GM21737 (cell line): Measurements from ENCODE around the gene OR2AE1.

Source experiments
- ATAC-seq: cut with Tn5 transposase; IDR thresholded peaks from one replicate; pipeline ENCODE4 v1.9.1; 2021; ENCODE audit warnings: mild to moderate bottlenecking, moderate library complexity; ENCODE audit not compliant: unreplicated experiment

Gene OR2AE1

GRCh38 chr7:99860281-99861127 is 16.3 kb downstream of the OR2AE1 start:
- ATAC-seq: no peak

DNA sequence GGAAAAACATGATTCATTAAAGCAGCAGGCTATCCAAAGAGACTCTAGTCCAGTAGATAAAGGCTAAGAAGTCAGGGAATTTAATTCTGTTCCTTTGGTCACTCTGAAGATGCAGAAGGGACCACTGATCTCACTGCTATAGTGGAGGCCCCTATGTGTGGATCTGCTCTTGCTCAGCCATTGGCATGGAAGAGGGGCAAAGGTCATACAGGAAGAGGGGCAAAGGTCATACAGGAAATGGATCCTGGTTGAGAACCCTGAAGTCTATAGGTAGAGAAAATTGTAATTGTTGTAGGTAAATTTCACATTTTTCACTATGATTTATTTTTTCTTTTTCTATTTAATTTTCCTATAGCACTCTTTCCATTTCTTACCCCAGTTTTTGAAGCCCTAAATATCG is 21.6 kb downstream of the OR2AE1 start:
- ATAC-seq: no peak

GRCh38 chr7:99848420-99849216 is 28.2 kb downstream of the OR2AE1 start:
- no peak for ATAC-seq

DNA sequence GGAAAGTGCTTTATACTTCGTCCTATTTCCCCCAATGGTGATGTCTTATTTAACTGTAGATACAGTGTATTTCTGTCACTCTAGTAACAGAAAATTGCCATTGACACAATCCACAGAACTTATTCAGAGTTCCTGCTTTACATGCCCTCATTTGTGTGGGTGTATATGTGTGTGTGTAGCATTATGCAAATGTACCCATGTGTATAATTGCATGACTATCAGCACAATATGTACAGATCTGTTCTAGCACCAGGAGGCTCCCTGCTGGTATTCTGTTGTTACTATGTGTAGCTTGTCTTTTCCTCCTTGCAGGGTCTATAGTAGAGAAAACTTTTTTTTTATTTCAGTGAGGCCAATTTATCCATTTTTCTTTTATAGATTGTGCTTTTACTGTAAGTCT is 32.5 kb downstream of the OR2AE1 start:
- ATAC-seq: no peak

DNA sequence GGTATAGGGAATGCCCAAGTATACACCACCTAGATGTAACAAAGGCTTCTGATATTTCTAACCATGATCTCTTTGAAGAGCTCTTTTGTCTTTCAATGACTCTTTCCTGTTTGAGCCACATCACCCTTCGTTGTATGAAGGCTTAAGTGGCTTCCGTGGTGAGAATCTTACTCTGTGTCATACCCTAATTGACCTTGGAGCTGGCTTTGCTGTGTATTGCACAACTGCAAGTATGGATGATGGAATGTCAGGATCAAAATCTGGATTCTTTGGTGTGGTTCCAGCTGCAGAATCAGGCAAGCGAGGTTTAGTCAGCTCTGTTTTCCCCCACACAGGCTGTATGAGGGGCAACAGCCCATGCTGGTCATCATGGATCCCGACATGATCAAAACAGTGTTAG is 33.0 kb downstream of the OR2AE1 start:
- no peak for ATAC-seq

GRCh38 chr7:99842926-99843325 is 33.9 kb downstream of the OR2AE1 start:
- no peak for ATAC-seq

GRCh38 chr7:99840136-99840869 is 36.5 kb downstream of the OR2AE1 start:
- ATAC-seq: no peak

- ATAC-seq: no peak
Measured at GRCh38 chr7:99839287-99840021, 37.4 kb downstream of the OR2AE1 start.

DNA sequence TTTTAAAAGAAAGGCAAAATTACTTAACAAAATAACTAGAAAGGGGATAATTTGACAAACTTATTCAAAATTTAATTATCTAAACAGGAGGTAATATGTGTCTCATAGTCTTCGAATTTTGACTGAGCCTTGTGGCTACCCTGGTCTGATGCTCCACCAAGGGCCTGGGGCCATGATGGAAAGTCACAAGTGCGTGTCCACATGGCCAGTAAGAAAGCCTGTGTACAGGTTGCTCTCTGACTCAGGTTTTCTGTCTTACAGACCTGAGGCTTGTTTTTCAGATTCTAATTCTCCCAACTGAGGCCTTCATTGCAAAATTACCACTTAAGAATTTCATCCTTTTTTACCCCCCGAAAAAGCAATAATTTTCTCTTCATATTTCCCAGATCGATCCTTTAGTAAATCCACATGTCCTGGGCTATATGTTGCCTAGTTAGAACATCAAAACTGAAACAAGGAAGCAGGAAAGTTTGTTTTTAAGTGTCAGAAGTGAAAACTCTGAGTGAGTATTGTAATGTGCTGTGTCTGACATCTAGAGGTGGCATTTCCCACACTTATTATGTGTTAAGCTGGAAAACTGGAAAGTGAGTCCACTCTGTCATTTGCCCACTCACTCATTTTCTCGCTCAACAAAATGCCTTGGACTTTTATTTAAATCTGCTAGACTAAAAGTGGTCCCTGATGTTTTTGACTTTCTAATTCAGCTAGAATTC is 39.0 kb downstream of the OR2AE1 start:
- peak; percentile 68 for ATAC-seq

- no peak for ATAC-seq
Measured at GRCh38 chr7:99835189-99835588, 41.6 kb downstream of the OR2AE1 start.

GRCh38 chr7:99834382-99834781 is 42.5 kb downstream of the OR2AE1 start:
- ATAC-seq: no peak

- no peak for ATAC-seq
Measured at GRCh38 chr7:99833289-99833877, 43.5 kb downstream of the OR2AE1 start.

- ATAC-seq: no peak
Measured at GRCh38 chr7:99831595-99831994, 45.2 kb downstream of the OR2AE1 start.

- ATAC-seq: no peak
Measured at GRCh38 chr7:99829524-99830160, 47.2 kb downstream of the OR2AE1 start.

- no peak for ATAC-seq
Measured at GRCh38 chr7:99828811-99829210, 48.0 kb downstream of the OR2AE1 start.

DNA sequence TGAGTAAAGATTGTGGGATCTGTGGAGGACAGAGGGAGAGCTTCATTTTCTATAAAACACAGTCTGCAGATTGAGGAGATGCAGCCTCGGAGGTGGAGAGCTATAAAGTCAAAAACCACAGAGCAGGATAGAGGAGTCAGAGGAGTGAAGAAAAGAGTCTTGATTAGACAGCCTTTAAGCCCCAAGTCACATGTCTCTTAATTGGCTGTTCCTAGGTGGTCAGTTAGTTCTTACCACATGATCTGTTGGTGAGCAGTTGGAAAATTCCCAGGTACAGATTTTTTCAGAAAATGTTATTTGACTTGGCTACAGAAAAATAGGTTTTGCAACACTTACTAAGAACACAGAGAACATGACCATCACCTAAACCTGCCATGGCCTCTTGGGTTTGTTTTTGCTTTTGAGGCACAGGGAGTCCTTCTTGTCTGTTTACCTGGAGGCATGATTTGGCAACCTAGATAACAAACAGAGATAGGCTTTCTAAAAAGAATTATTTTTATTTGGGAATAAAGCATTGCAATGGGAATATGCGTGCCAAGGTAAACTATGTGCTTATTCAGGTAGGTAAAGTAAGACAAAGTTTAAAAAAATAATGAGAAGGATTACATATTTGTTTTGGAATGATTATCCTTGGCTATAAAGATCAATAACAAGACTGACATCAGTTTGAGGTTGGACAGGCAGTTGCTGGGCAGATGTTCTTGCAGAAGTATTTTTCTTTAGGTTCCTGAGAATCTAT is 49.6 kb downstream of the OR2AE1 start:
- no peak for ATAC-seq
